ENCODE measurements around the gene CDCA4. TPM values are rescaled to one million over a fixed set of nuclear protein-coding genes. Genes with fewer than 3 reads are reported as not detected.

CDCA4 gene
- total RNA-seq, 2 experiments from 2014 or later: 17.7 to 18.8 TPM

GRCh38 chr14:105006831-105007592, 13.9 kb downstream of the CDCA4 start:
- no peaks in the 10 kb centered on the region for H3K9me3 ChIP-seq (ENCODE audit: control insufficient read depth in 1 of 2, insufficient read depth in 1 of 2, low read length in 2 of 2)
- no peak overlapping the region for H3K4me3 Mint-ChIP-seq
- H3K27me3 Mint-ChIP-seq: no peaks in the 10 kb centered on the region
- DNase-seq (no peak), ATAC-seq (ENCODE audit: poor library complexity) (no peak)
- intact Hi-C loops (cut with DNase I, micrococcal nuclease): no loop called here
- no peaks in the 10 kb centered on the region for H3K27me3 ChIP-seq (ENCODE audit: control insufficient read depth in 1 of 2, insufficient read depth in 2 of 2, low read length in 2 of 2)
- no peaks in the 10 kb centered on the region for H3K4me1 ChIP-seq (ENCODE audit: insufficient read depth, low read length)
- no peak for TF ChIP-seq CTCF (IDR thresholded peaks at IDR 0.05)
- H3K4me1 Mint-ChIP-seq (ENCODE audit: low read depth): no peaks in the 10 kb centered on the region
- ChIA-PET CTCF (no interaction called here), POLR2A (no interaction called here)
- H3K27ac Mint-ChIP-seq: no peak overlapping the region
- no peak overlapping the region for H3K4me3 ChIP-seq (ENCODE audit: low read length)
- H3K36me3 Mint-ChIP-seq (ENCODE audit: low read depth): peaks cover 13% of the 10 kb centered on the region
- H3K9me3 Mint-ChIP-seq: no peaks in the 10 kb centered on the region
- no peak overlapping the region for H3K27ac ChIP-seq (ENCODE audit: low read depth in 1 of 2, low read length in 2 of 2)
- peaks cover 37% of the 10 kb centered on the region for H3K36me3 ChIP-seq (ENCODE audit: insufficient read depth, low read length)

GRCh38 chr14:105005929-105006830, 14.7 kb downstream of the CDCA4 start:
- Histone ChIP-seq H3K4me1 (ENCODE audit: insufficient read depth, low read length) (no peaks in the 10 kb centered on the region), H3K4me3 (ENCODE audit: low read length) (no peak overlapping the region), H3K27ac (ENCODE audit: low read depth in 1 of 2, low read length in 2 of 2) (no peak overlapping the region), H3K9me3 (ENCODE audit: control insufficient read depth in 1 of 2, insufficient read depth in 1 of 2, low read length in 2 of 2) (no peaks in the 10 kb centered on the region), H3K36me3 (ENCODE audit: insufficient read depth, low read length) (peaks cover 29% of the 10 kb centered on the region), H3K27me3 (ENCODE audit: control insufficient read depth in 1 of 2, insufficient read depth in 2 of 2, low read length in 2 of 2) (no peaks in the 10 kb centered on the region)
- intact Hi-C loops (cut with DNase I, micrococcal nuclease): no loop called here
- no peak for DNase-seq
- Mint-ChIP-seq H3K36me3 (ENCODE audit: low read depth) (peaks cover 13% of the 10 kb centered on the region), H3K4me3 (no peak overlapping the region), H3K9me3 (no peaks in the 10 kb centered on the region), H3K27ac (no peak overlapping the region), H3K4me1 (ENCODE audit: low read depth) (no peaks in the 10 kb centered on the region), H3K27me3 (no peaks in the 10 kb centered on the region)
- ChIA-PET CTCF (interaction anchor here (0.5 kb wide), 1 partner anchor 122 kb away, joined by 3 read pairs; no protein-coding TSS in a partner anchor), POLR2A (no interaction called here)
- TF ChIP-seq CTCF (IDR thresholded peaks at IDR 0.05): no peak
- ATAC-seq (ENCODE audit: poor library complexity): no peak

- Mint-ChIP-seq H3K27me3 (no peaks in the 10 kb centered on the region), H3K4me3 (no peak overlapping the region), H3K36me3 (ENCODE audit: low read depth) (peaks cover 13% of the 10 kb centered on the region), H3K27ac (no peak overlapping the region), H3K4me1 (ENCODE audit: low read depth) (no peaks in the 10 kb centered on the region), H3K9me3 (no peaks in the 10 kb centered on the region)
- intact Hi-C loops (cut with DNase I, micrococcal nuclease): no loop called here
- ChIA-PET CTCF (no interaction called here), POLR2A (no interaction called here)
- no peak overlapping the region for H3K4me3 ChIP-seq (ENCODE audit: low read length)
- no peaks in the 10 kb centered on the region for H3K27me3 ChIP-seq (ENCODE audit: control insufficient read depth in 1 of 2, insufficient read depth in 2 of 2, low read length in 2 of 2)
- H3K36me3 ChIP-seq (ENCODE audit: insufficient read depth, low read length): peaks cover 23% of the 10 kb centered on the region
- no peak for ATAC-seq (ENCODE audit: poor library complexity)
- no peak for DNase-seq
- no peaks in the 10 kb centered on the region for H3K9me3 ChIP-seq (ENCODE audit: control insufficient read depth in 1 of 2, insufficient read depth in 1 of 2, low read length in 2 of 2)
- TF ChIP-seq CTCF (IDR thresholded peaks at IDR 0.05): no peak
- H3K4me1 ChIP-seq (ENCODE audit: insufficient read depth, low read length): no peaks in the 10 kb centered on the region
- no peak overlapping the region for H3K27ac ChIP-seq (ENCODE audit: low read depth in 1 of 2, low read length in 2 of 2)
Observed at GRCh38 chr14:105005329-105005928, 15.5 kb downstream of the CDCA4 start.
